Glomerular visceral epithelial cell (primary cell): Measurements from ENCODE around the gene MBTPS1.

Experiments used
- DNase-seq: peaks from one replicate; pipeline ENCODE4 v3.0.0-alpha.2; 2016; ENCODE audit errors: extremely low spot score

Gene MBTPS1

GRCh38 chr16:84098939-84099338 lies 17.8 kb downstream of the MBTPS1 start:
- DNase-seq = no peak

- no peak for DNase-seq
Observed at GRCh38 chr16:84096447-84097005, 20.2 kb downstream of the MBTPS1 start.

GRCh38 chr16:84095466-84095865 lies 21.3 kb downstream of the MBTPS1 start:
- DNase-seq = no peak

- no peak for DNase-seq
Observed at GRCh38 chr16:84093879-84094270, 22.9 kb downstream of the MBTPS1 start.

GRCh38 chr16:84093120-84093878 lies 23.4 kb downstream of the MBTPS1 start:
- no peak for DNase-seq

- no peak for DNase-seq
Observed at GRCh38 chr16:84091460-84091859, 25.3 kb downstream of the MBTPS1 start.

- no peak for DNase-seq
Observed at GRCh38 chr16:84090211-84090610, 26.5 kb downstream of the MBTPS1 start.

GRCh38 chr16:84088695-84089395 lies 27.9 kb downstream of the MBTPS1 start:
- DNase-seq = no peak

GRCh38 chr16:84087466-84088151 lies 29.1 kb downstream of the MBTPS1 start:
- no peak for DNase-seq

GRCh38 chr16:84087001-84087400 lies 29.7 kb downstream of the MBTPS1 start:
- no peak for DNase-seq

- no peak for DNase-seq
Observed at GRCh38 chr16:84086341-84086740, 30.4 kb downstream of the MBTPS1 start.

- no peak for DNase-seq
Observed at GRCh38 chr16:84085773-84086172, 31.0 kb downstream of the MBTPS1 start.

- DNase-seq = no peak
Observed at GRCh38 chr16:84085271-84085667, 31.5 kb downstream of the MBTPS1 start.

GRCh38 chr16:84084570-84085270 lies 32.0 kb downstream of the MBTPS1 start:
- DNase-seq = peak; percentile 65

GRCh38 chr16:84082835-84083569 lies 33.7 kb downstream of the MBTPS1 start:
- DNase-seq = no peak

- DNase-seq = no peak
Observed at GRCh38 chr16:84082110-84082509, 34.6 kb downstream of the MBTPS1 start.

- no peak for DNase-seq
Observed at GRCh38 chr16:84081446-84081989, 35.2 kb downstream of the MBTPS1 start.

GRCh38 chr16:84080813-84081212 lies 35.9 kb downstream of the MBTPS1 start:
- DNase-seq = no peak

- no peak for DNase-seq
Observed at GRCh38 chr16:84080378-84080777, 36.4 kb downstream of the MBTPS1 start.

GRCh38 chr16:84079664-84080063 lies 37.1 kb downstream of the MBTPS1 start:
- no peak for DNase-seq

- DNase-seq = no peak
Observed at GRCh38 chr16:84075376-84075775, 41.4 kb downstream of the MBTPS1 start.
